Measurements from ENCODE around the gene TUB.

DNA sequence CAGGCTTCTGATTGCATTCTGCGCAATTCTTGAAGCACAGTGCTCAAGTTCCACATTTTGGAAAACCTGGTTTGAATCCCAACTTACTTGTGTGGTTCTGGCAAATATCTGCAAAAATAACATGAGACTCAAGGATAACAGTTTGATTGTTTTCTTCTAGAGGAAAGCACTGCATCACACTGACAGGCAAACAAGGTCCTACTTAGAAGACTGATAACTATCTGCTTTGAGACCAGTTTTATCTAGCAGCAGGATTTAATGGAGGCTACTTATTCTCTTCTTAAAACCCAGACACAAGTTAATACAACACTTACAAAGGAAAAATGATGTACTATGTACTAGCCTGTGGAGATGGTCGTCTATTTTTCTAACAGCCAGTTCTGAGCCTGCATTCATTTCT, 46.4 kb downstream of the TUB start:
- TF ChIP-seq, protein P1, sequence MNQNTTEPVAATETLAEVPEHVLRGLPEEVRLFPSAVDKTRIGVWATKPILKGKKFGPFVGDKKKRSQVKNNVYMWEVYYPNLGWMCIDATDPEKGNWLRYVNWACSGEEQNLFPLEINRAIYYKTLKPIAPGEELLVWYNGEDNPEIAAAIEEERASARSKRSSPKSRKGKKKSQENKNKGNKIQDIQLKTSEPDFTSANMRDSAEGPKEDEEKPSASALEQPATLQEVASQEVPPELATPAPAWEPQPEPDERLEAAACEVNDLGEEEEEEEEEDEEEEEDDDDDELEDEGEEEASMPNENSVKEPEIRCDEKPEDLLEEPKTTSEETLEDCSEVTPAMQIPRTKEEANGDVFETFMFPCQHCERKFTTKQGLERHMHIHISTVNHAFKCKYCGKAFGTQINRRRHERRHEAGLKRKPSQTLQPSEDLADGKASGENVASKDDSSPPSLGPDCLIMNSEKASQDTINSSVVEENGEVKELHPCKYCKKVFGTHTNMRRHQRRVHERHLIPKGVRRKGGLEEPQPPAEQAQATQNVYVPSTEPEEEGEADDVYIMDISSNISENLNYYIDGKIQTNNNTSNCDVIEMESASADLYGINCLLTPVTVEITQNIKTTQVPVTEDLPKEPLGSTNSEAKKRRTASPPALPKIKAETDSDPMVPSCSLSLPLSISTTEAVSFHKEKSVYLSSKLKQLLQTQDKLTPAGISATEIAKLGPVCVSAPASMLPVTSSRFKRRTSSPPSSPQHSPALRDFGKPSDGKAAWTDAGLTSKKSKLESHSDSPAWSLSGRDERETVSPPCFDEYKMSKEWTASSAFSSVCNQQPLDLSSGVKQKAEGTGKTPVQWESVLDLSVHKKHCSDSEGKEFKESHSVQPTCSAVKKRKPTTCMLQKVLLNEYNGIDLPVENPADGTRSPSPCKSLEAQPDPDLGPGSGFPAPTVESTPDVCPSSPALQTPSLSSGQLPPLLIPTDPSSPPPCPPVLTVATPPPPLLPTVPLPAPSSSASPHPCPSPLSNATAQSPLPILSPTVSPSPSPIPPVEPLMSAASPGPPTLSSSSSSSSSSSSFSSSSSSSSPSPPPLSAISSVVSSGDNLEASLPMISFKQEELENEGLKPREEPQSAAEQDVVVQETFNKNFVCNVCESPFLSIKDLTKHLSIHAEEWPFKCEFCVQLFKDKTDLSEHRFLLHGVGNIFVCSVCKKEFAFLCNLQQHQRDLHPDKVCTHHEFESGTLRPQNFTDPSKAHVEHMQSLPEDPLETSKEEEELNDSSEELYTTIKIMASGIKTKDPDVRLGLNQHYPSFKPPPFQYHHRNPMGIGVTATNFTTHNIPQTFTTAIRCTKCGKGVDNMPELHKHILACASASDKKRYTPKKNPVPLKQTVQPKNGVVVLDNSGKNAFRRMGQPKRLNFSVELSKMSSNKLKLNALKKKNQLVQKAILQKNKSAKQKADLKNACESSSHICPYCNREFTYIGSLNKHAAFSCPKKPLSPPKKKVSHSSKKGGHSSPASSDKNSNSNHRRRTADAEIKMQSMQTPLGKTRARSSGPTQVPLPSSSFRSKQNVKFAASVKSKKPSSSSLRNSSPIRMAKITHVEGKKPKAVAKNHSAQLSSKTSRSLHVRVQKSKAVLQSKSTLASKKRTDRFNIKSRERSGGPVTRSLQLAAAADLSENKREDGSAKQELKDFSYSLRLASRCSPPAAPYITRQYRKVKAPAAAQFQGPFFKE (tag by site-specific recombination; IDR thresholded peaks at IDR 0.05; ENCODE audit: borderline replicate concordance): no peak
- TF ChIP-seq CTCF (tag by site-specific recombination; IDR thresholded peaks at IDR 0.05) (no peak), ZNF311 (tag by site-specific recombination; IDR thresholded peaks at IDR 0.05; ENCODE audit: borderline replicate concordance) (no peak), ZNF184 (tag by site-specific recombination; IDR thresholded peaks at IDR 0.05) (no peak), ZNF221 (tag by site-specific recombination; IDR thresholded peaks at IDR 0.05; ENCODE audit: borderline replicate concordance) (no peak), ZNF121 (tag by site-specific recombination; IDR thresholded peaks at IDR 0.05) (no peak), ZNF654 (tag by site-specific recombination; IDR thresholded peaks at IDR 0.05; ENCODE audit: low read depth) (no peak), ZNF248 (tag by site-specific recombination; IDR thresholded peaks at IDR 0.05) (no peak), ZNF585B (tag by site-specific recombination; IDR thresholded peaks at IDR 0.05) (no peak), ZIC2 (tag by site-specific recombination; IDR thresholded peaks at IDR 0.05) (no peak), ZNF510 (tag by site-specific recombination; IDR thresholded peaks at IDR 0.05; ENCODE audit: insufficient replicate concordance) (no peak), PBX3 (CRISPR knock-in tag; IDR thresholded peaks at IDR 0.05) (no peak), ZNF354C (tag by site-specific recombination; IDR thresholded peaks at IDR 0.05; ENCODE audit: borderline replicate concordance, low read depth) (no peak)
- TF ChIP-seq, protein P2, sequence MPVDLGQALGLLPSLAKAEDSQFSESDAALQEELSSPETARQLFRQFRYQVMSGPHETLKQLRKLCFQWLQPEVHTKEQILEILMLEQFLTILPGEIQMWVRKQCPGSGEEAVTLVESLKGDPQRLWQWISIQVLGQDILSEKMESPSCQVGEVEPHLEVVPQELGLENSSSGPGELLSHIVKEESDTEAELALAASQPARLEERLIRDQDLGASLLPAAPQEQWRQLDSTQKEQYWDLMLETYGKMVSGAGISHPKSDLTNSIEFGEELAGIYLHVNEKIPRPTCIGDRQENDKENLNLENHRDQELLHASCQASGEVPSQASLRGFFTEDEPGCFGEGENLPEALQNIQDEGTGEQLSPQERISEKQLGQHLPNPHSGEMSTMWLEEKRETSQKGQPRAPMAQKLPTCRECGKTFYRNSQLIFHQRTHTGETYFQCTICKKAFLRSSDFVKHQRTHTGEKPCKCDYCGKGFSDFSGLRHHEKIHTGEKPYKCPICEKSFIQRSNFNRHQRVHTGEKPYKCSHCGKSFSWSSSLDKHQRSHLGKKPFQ (tag by site-specific recombination; IDR thresholded peaks at IDR 0.05): no peak
